GM15510 (cell line): Measurements from ENCODE around the gene MAN2A2.

Experiments
- POLR2A ChIP-seq: IDR thresholded peaks from 3 replicates; pipeline ENCODE4 v1.6.1; 2011; ENCODE audit warnings: borderline replicate concordance; ENCODE audit not compliant: insufficient read length; ENCODE audit errors: extremely low read depth

The MAN2A2 gene

DNA sequence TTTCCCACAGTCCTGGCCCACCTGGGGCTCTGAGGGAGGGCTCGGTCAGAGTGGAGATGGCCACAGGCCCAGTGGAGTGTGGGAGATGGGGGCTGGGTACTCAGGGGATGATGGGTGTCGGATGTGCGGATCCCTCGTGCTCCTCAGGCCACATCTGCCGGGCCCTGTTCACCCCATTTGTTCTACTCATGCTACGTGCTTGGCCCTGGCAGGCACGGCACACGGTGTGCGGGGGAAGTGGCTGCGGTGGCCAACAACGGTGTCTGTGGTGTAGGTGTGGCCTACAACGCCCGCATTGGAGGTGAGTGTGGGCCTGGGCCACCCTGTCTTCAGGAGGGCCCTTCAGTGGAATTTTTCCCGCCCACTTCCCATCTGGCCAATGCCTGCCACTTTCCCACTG, 25.8 kb upstream of the MAN2A2 start:
- no peak for TF ChIP-seq POLR2A

DNA sequence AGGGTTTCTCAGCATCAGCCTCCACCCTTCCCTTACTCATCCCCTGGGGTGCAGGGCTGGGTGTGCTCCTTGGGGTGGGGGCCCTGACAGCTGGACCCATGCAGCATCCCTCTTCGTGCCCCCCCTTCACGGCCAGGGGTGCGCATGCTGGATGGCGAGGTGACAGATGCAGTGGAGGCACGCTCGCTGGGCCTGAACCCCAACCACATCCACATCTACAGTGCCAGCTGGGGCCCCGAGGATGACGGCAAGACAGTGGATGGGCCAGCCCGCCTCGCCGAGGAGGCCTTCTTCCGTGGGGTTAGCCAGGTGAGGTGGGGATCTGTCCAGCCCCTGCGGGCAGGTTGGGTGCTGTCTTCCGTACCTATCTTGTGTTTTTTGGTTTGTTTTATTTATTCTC, 25.1 kb upstream of the MAN2A2 start:
- TF ChIP-seq POLR2A: no peak

DNA sequence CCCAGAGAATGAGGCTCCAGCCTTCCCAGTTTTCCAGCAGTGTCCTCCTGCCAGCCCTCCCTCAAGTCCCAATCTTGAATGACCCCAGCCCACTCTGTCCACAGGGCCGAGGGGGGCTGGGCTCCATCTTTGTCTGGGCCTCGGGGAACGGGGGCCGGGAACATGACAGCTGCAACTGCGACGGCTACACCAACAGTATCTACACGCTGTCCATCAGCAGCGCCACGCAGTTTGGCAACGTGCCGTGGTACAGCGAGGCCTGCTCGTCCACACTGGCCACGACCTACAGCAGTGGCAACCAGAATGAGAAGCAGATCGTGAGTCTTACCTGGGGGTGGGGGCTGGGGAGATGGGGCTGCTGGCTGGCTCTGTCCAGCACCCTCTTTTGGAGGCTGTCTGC, 24.4 kb upstream of the MAN2A2 start:
- TF ChIP-seq POLR2A: no peak

DNA sequence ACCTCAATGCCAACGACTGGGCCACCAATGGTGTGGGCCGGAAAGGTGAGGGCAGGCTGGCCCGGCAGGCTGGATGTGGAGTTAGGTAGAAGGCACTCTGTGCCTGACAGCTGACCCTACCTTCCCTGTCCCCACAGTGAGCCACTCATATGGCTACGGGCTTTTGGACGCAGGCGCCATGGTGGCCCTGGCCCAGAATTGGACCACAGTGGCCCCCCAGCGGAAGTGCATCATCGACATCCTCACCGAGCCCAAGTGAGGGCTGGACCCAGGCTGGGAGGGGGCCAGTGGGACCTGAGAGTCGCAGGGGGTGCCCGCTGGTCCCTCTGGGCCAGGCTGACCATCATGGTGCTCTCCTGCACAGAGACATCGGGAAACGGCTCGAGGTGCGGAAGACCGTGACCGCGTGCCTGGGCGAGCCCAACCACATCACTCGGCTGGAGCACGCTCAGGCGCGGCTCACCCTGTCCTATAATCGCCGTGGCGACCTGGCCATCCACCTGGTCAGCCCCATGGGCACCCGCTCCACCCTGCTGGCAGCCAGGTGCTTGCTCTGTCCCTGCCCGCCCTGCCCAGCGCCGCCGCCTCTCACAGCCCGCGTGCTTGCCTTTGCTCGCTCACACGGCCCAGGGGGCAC, 23.3 kb upstream of the MAN2A2 start:
- no peak for TF ChIP-seq POLR2A

DNA sequence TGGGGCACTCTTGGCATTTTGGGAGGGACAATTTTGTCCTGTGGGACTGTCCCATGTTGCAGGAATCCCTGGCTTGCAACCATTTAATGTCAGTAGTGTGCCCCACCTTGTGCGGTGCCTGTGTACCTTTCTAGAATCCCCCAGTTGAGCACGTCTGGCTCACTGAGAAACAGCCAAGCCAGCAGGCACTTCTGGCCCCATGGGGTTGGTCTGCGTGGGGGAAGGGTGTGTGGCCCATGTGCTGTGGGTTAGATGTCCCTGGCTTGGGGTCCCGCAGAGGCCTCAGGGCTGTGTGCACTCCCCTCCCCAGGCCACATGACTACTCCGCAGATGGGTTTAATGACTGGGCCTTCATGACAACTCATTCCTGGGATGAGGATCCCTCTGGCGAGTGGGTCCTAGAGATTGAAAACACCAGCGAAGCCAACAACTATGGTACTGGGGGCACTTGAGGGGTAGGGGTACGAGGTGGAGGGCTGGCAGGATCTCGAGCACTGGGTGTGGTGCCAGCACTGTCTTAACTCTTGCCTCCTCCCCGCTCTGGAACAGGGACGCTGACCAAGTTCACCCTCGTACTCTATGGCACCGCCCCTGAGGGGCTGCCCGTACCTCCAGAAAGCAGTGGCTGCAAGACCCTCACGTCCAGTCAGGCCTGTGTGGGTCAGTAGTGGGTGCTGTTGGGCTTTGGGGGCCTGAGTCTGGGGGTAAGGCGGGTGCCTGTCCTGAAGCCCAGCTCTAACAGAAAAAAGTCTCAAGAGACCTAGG, 22.5 kb upstream of the MAN2A2 start:
- no peak for TF ChIP-seq POLR2A

DNA sequence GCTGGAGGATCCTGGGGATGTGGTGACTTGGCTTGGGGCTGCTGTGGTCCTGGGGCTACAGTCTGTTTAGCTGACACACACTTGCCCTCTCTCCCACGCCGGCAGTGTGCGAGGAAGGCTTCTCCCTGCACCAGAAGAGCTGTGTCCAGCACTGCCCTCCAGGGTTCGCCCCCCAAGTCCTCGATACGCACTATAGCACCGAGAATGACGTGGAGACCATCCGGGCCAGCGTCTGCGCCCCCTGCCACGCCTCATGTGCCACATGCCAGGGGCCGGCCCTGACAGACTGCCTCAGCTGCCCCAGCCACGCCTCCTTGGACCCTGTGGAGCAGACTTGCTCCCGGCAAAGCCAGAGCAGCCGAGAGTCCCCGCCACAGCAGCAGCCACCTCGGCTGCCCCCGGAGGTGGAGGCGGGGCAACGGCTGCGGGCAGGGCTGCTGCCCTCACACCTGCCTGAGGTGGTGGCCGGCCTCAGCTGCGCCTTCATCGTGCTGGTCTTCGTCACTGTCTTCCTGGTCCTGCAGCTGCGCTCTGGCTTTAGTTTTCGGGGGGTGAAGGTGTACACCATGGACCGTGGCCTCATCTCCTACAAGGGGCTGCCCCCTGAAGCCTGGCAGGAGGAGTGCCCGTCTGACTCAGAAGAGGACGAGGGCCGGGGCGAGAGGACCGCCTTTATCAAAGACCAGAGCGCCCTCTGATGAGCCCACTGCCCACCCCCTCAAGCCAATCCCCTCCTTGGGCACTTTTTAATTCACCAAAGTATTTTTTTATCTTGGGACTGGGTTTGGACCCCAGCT, 21.7 kb upstream of the MAN2A2 start:
- no peak for TF ChIP-seq POLR2A

DNA sequence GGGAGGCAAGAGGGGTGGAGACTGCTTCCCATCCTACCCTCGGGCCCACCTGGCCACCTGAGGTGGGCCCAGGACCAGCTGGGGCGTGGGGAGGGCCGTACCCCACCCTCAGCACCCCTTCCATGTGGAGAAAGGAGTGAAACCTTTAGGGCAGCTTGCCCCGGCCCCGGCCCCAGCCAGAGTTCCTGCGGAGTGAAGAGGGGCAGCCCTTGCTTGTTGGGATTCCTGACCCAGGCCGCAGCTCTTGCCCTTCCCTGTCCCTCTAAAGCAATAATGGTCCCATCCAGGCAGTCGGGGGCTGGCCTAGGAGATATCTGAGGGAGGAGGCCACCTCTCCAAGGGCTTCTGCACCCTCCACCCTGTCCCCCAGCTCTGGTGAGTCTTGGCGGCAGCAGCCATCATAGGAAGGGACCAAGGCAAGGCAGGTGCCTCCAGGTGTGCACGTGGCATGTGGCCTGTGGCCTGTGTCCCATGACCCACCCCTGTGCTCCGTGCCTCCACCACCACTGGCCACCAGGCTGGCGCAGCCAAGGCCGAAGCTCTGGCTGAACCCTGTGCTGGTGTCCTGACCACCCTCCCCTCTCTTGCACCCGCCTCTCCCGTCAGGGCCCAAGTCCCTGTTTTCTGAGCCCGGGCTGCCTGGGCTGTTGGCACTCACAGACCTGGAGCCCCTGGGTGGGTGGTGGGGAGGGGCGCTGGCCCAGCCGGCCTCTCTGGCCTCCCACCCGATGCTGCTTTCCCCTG, 21.0 kb upstream of the MAN2A2 start:
- TF ChIP-seq POLR2A: no peak

DNA sequence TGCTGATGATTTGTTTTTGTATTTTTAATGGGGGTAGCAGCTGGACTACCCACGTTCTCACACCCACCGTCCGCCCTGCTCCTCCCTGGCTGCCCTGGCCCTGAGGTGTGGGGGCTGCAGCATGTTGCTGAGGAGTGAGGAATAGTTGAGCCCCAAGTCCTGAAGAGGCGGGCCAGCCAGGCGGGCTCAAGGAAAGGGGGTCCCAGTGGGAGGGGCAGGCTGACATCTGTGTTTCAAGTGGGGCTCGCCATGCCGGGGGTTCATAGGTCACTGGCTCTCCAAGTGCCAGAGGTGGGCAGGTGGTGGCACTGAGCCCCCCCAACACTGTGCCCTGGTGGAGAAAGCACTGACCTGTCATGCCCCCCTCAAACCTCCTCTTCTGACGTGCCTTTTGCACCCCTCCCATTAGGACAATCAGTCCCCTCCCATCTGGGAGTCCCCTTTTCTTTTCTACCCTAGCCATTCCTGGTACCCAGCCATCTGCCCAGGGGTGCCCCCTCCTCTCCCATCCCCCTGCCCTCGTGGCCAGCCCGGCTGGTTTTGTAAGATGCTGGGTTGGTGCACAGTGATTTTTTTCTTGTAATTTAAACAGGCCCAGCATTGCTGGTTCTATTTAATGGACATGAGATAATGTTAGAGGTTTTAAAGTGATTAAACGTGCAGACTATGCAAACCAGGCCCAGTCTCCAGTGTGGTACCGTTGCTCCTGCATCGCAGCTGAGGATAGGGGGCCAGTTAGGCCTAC, 20.1 kb upstream of the MAN2A2 start:
- no peak for TF ChIP-seq POLR2A

DNA sequence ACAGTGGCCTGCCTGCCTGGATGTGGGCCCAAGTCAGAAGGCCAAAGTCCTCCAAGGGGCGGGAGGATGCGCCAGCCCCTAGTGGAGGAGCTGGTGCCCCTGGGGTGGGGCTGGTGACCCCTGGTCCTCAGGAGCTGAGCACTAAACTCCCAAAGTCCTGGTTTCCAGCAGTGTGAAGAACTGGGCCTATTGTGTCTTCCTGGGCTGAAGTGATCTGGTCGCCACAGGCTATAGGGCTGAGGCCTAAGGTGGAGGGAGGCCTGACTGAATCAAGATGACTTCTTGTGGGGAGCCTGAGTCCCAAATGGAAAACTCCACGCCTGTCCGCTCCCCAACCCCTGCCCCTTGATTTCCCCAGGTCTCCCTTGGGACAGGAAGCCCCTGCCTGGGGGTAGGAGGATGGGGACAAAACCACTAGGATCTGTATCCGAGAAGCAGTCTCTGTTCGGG, 19.6 kb upstream of the MAN2A2 start:
- no peak for TF ChIP-seq POLR2A

DNA sequence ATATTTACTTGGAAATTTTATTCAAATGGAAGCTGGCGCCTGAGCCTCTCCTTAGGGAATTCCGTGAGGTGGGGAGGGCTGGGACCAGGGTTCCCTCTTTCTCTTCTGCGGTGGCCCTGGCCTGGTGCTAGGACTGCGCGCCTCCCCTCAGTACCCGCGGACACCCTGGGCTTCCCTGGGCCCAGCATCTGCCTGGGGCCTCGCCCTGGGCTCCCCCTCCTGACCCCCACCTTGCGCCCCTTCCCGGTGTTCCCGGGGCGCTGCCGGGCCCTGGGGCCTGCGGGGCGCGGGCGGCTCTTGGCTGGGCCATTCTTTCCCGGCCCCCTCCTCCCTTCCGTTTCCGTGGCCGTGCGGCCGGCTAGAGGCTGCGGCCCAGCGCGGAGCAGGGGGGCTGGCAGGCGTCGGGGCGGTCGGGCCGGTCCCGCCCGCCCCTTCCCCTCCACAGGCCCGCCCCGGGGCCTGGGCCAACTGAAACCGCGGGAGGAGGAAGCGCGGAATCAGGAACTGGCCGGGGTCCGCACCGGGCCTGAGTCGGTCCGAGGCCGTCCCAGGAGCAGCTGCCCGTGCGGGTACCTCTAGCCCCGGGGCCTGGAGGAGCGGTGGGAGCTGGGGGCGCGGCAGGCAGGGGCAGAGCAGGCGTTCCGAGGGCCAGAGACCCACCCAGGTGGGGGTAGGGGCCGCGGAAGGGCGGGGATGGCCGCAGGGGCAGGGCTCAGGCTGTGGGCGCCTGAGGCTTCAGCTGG, 19.0 kb upstream of the MAN2A2 start, which contains the start of gene FES:
Gene FES (plus strand): TSS at position 529 of the 743 bp plus-strand sequence. CDS start 542 bp downstream, outside the sequence.
- TF ChIP-seq POLR2A: peak; percentile 52

DNA sequence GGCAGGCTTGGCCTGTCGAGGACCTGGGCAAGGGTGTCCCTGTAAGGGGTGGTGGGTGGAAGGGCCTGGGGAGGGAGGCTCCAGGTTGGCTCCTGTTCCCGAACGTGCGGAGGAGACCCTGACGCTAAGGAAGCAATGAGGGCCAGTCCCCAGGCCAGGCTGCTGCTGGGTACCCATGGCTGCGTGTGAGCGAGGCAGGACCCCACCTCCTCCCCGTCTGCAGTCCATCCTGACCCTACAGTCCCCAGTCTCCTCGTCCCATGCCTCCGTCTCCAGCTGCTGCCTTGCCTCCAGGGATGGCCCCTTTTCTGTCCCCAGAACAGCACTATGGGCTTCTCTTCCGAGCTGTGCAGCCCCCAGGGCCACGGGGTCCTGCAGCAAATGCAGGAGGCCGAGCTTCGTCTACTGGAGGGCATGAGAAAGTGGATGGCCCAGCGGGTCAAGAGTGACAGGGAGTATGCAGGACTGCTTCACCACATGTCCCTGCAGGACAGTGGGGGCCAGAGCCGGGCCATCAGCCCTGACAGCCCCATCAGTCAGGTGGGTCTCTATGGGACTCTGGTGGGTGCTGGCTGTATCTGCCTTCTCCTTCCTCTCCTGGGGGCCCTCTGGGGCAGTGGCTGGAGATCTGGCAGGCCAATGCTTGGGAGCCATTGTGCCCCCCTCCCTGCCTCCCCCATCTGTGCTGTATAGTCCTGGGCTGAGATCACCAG, 18.2 kb upstream of the MAN2A2 start:
- TF ChIP-seq POLR2A: no peak

DNA sequence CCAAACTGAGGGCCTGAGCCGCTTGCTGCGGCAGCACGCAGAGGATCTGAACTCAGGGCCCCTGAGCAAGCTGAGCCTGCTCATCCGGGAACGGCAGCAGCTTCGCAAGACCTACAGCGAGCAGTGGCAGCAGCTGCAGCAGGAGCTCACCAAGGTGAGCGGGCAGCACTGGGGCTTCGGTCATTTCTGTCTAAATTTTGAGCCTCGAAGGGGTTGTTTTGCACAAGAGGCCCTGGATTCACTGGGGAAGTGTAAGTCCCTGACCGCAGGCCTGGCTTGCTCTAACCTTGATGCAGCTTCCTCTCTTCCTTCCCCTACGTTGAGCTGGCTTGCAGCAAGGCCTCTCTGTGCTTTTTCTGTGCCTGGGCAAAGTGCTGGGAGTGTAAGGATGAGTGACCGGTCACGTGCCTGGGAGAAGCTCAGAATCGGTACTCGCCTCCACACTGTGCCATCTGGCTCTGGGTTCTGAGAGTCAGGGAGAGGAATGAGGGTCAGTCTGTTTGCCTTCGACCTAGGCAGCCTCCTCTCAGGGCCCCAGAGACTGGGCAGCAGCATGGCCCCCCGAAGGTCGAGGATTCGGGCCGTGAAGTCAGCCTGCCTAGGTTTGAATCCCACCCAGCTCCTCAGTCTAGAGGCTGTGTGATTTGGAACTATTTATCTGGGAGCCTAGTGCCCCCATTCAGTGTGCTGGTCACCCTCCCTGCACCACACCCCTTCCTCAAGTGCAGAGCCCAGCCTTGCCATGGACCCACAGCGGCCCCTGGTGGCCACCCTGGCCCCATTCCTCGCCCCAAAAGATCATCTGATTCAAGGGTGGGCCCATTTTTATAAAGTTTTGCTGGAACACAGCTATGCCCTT, 17.4 kb upstream of the MAN2A2 start:
- TF ChIP-seq POLR2A: no peak

DNA sequence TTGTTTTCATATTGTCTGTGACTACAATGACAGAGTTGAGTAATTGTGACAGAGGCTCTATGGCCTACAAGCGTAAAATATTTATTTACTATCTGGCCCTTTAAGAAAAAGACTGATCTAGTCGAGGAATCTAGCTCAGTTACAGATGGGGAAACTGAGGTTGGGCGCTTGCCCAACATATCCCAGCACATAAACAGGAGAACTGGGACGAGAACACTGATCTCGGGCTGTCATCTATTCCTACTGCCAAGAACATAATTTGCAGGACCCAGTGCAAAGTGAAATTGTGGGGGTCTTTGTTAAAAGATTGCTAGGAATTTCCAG, 16.8 kb upstream of the MAN2A2 start:
- TF ChIP-seq POLR2A: no peak

DNA sequence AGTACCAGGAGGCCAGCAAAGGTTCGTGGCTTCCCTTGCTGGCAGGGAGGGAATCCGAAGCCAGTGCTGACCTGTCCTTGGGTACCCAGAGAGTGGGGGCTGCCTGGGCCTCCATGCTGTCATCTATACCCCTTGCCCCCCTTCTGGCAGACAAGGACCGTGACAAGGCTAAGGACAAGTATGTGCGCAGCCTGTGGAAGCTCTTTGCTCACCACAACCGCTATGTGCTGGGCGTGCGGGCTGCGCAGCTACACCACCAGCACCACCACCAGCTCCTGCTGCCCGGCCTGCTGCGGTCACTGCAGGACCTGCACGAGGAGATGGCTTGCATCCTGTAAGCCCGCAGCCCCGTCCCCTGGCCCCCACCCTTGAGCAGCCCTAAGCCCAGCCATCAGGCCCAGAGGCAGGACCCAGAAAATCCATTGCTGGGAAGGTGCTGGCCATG, 16.0 kb upstream of the MAN2A2 start:
- no peak for TF ChIP-seq POLR2A
